K562 treated with DMSO at 1 percent for 48 hours (cell line): ENCODE results near the gene CEBPG. TPM values are rescaled to one million over a fixed set of nuclear protein-coding genes. Genes with fewer than 3 reads are reported as not detected.

Experiments
- total RNA-seq: library from RNA; unstranded; fragments of 300-600 nt; gene quantifications from 2 replicates; pipeline ENCODE4 v1.2.3, GENCODE V29; 2022; ENCODE audit warnings: low replicate concordance; ENCODE audit errors: extremely low read depth

CEBPG gene
- not detected in 2 replicates for total RNA-seq

DNA sequence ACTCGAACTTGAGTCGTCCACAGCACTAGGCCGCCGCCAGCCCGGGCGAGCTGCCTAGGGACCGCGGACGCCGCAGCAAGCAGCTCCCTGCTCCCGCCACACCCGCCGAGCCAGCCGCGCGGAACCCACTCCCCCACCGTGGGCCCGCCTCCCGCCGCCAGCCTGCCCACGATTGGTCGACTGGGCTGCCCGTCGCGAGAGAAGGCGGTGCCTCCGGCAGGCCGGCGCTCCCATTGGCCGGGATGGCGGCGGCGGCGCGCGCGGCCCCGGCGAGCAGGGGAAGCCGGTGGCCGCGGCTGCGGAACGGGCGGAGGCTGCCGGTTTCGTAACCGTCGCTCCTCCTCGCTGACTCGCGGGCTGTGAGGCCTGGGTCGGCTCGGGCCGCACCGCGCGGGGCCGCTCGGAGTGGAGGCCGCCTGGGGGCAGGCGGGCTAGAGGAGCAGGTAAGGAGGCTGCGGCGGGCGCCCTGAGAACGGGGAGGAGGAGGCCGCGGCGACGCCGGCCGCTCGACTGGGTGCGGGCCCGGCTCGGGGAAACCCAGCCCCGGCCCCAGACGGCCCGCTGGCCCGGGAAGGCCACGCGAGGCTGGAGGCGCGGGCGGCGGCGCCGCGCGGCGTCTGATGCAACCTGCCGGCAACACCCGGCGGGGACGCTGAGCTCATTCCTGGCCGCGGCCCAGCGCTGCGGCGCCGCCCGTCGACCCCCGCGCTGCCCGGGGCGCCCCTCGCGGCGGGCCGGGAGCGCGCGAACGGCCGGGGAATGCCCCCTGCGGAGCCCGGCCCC is at the start of gene CEBPG:
CEBPG (plus strand) TSS at position 257 of the 783 bp plus-strand sequence. CDS start 5,531 bp downstream, outside the sequence.

Other genes with a start within 250 kb of the CEBPG start
- not detected in 2 replicates for gene WDR88, start 241.6 kb upstream of the CEBPG start, total RNA-seq
- not detected in 2 replicates for gene LRP3, start 179.4 kb upstream of the CEBPG start, total RNA-seq
- gene SLC7A10, start 147.9 kb upstream of the CEBPG start, total RNA-seq, result not detected in 2 replicates
- not detected in 2 replicates for gene CEBPA, start 71.2 kb upstream of the CEBPG start, total RNA-seq
- gene PEPD, start 148.1 kb downstream of the CEBPG start, total RNA-seq, result not detected in 2 replicates
- gene CHST8, start 248.2 kb downstream of the CEBPG start, total RNA-seq, result not detected in 2 replicates